Kasumi-1 (cell line): Measurements from ENCODE around the gene TENM4.
"Not testable (repeated sequence)": the region's sequence is repeated elsewhere in the genome, so short reads cannot be mapped to it uniquely, and the experiment has no call there.

Source experiments
- DNase-seq, 2 experiments: peaks; one replicate each; lab custom pipeline; 2025; lab: John Stamatoyannopoulos, UW

TENM4 gene

GRCh38 chr11:78638704-78639380 lies 802.0 kb downstream of the TENM4 start:
- DNase-seq: no peak

- not testable (repeated sequence) for DNase-seq
Measured at GRCh38 chr11:78637527-78637926, 803.3 kb downstream of the TENM4 start.

GRCh38 chr11:78635814-78636506 lies 804.9 kb downstream of the TENM4 start:
- no peak for DNase-seq

GRCh38 chr11:78633516-78634310 lies 807.1 kb downstream of the TENM4 start:
- no peak for DNase-seq

- DNase-seq: no peak
Measured at GRCh38 chr11:78630561-78631303, 810.1 kb downstream of the TENM4 start.

DNA sequence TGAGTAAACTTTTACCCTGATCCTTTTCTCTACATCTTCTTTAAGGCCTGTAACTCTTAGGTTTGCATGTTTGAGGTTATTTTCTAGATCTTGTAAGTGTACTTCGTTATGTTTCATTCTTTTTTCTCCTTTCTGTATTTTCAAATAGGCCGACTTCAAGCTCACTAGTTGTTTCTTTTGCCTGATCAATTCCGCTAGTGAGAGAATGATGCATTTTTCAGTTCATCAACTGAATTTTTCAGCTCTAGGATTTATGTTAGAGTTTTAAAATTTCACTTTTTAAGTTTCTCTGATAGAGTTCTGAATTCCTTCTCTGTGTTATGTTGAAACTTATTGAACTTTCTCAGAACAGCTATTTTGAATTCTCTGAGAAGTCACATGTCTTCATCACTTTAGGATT lies 810.7 kb downstream of the TENM4 start:
- DNase-seq: no peak

- DNase-seq: no peak
Measured at GRCh38 chr11:78622666-78623065, 818.2 kb downstream of the TENM4 start.

- DNase-seq: no peak
Measured at GRCh38 chr11:78620159-78620558, 820.7 kb downstream of the TENM4 start.

DNA sequence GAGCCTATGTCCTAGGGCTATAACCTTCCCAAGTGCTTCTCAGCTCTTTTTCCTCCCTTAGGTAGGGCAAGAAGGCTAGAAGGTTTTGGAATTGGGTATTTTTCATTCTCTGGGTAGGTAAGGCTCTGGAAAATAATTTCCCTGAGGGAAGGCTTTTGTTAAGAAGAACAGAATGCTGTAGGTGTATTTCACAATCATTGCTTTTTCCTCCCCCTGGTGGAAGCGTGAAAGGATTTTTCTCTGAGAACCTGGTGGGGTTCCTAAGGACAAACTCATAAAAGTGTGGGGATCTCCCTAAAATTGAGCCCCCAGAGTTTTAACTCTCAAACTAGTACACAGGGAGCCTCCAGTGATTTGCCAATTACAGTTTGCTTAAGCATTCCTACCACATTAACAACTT lies 825.1 kb downstream of the TENM4 start:
- DNase-seq: no peak

DNA sequence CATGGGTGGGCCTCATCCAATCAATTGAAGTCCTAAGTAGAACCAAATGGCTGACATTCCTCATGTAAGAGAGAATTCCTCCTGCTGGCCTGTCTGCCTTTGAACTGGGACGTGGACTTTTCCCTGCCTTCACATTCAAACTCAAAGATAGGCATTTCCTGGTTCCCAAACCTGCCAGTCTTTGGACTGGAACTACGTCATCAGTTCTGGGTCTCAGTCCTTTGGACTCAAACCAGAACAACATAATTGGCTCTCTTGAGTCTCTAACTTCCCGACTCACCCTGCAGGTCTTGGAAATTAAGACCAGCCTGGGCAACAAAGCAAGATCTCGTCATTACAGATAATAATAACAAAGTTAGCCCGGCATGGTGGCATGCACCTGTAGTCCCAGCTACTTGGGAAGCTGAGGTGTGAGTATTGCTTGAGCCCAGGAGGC lies 827.4 kb downstream of the TENM4 start:
- DNase-seq: no peak

GRCh38 chr11:78612721-78613377 lies 828.0 kb downstream of the TENM4 start:
- no peak for DNase-seq

GRCh38 chr11:78609321-78609720 lies 831.5 kb downstream of the TENM4 start:
- not testable (repeated sequence) for DNase-seq

DNA sequence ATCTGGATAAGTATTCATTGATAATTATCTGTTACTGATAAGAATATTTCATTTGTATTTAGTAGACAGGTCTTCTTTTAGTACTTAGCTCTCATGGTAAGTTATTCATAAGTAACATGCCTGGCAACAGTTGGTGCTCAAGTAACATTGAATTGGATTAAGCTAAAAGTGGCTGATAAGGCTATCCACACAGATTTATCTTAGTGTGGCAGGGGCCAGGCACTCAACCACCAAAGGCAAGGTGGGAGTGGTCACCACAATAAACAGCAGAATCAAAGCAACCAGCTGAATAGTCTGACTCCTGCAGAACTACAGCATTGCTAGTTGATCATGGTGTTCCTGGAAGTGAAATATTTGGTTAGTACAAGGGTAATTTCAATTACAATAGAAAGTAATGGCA lies 833.1 kb downstream of the TENM4 start:
- DNase-seq: no peak

GRCh38 chr11:78606667-78607066 lies 834.2 kb downstream of the TENM4 start:
- no peak for DNase-seq

- no peak for DNase-seq
Measured at GRCh38 chr11:78605296-78605695, 835.5 kb downstream of the TENM4 start.

DNA sequence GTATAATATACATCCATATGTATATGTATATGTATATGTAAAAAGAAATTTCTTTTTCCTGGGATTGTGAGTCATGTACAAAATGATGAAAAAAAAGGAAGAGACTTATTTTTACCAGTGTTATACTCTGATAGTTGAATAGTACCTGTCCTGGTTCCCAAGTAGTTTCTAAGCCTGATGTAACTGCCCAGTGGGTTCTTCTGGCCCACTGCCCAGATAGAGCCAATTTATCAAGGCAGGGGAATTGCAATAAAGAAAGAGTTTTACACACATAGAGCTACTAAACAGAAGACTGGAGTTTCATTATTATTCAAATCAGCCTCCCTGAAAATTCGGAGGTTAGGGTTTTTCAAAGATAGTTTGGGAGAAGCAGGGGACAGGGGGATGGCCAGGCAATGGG lies 837.0 kb downstream of the TENM4 start:
- no peak for DNase-seq
